ENCODE data around the gene PTPA.
A peak's percentile ranks its signal among the peaks of the same experiment; 100 is the strongest.
"Not testable (repeated sequence)": the region's sequence is repeated elsewhere in the genome, so short reads cannot be mapped to it uniquely, and the experiment has no call there.

The PTPA gene

DNA sequence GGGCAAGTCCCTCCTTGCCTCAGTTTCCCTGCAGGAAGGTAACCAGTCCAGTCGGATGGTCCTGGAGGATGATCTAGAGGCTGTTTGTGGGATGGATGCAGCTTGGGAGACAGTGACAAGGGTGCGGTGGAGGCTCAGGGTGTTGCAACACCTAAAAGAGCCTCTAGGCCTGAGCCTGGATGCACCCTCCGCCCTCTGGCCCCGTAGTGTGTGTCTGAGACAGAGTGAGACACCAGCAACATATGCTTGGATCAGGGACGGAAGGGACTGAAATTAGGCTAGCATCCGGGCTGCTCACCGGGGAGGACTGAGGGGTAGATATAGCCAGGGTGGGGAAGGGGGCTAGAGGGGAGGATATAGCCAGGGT is 1.7 kb upstream of the PTPA start:
- no peak for DNase-seq (ENCODE audit: low read depth in 2 of 2)

DNA sequence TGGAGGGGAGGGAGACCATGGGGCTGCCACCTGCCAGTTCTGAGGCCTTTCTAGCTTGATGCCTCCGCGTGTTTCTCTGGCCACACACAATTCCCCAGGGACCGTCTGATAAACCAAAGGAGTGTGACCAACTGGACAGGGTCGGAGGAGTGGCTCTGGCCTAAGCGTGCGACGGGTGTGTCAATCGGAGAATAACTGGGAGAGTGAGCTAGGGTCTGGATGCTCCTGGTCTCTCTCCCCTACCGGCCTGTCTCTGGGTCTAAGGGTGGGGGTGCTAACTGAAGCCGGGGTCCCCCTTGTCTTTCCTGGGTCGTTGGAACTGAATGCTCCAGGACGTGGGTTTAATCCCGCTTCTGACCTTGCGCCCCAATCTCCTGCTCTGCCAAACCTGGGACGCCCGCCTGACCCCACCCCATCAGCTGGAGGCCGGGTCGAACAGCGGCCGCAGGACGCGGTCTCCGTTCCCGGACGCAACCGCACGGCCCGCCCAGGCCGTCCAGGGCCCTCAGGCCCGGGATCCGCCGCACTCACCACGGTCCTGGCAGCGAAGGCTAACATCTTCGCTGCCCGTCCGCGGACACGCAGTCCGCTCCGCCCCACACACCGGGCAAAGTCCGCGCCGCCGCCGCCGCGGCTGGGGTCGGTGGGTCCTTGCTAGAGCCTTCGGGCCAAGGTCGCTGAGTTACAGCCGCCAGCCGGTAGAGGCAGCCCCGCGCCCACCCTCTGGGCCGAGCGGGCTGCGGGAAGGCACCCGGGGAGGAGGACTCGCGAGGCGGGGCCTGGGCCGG is 1.1 kb upstream of the PTPA start:
- no peak for DNase-seq (ENCODE audit: low read depth in 2 of 2)

GRCh38 chr9:129111528-129112151 is 425 bp downstream of the PTPA start:
- no peak for DNase-seq (ENCODE audit: low read depth in 2 of 2)

DNA sequence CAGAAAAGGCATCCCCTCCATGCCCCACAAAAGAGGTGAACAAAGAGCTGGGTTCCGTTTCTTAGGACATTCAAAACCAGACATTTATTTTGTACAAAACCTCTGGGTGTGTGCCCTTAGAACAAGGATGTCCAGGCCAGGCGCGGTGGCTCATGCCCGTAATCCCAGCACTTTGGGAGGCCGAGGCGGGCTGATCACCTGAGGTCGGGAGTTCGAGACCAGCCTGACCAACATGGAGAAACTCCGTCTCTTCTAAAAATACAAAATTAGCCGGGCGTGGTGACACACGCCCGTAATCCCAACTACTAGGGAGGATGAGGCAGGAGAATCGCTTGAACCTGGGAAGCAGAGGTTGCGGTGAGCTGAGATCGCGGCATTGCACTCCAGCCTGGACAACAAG is 1.3 kb downstream of the PTPA start:
- DNase-seq (ENCODE audit: low read depth in 2 of 2) = not testable (repeated sequence)

GRCh38 chr9:129113645-129114304 is 2.6 kb downstream of the PTPA start:
- no peak for DNase-seq (ENCODE audit: low read depth in 2 of 2)

DNA sequence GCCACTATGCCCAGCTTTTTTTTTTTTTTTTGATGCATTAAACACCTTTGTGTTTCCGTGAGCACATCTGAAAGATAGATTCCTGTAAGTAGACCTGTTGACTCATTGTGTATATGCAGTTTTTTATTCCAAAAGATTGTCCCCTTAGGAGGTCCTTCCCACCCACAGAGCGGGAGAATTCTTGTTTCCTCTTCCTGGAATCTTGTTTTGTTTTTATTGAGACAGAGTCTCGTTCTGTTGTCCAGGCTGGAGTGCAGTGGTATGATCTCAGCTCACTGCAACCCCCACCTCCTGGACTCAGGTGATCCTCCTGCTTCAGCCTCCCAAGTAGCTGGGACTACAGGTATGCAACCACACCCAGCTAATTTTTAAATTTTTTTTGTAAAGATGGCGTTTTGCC is 7.6 kb downstream of the PTPA start:
- DNase-seq (ENCODE audit: low read depth in 2 of 2) = no peak

GRCh38 chr9:129121483-129121882 is 10.3 kb downstream of the PTPA start:
- no peak for DNase-seq (ENCODE audit: low read depth in 2 of 2)

- no peak for DNase-seq (ENCODE audit: low read depth in 2 of 2)
These were observed 10.9 kb downstream of the PTPA start for GRCh38 chr9:129122133-129122532.

GRCh38 chr9:129122976-129123375 is 11.8 kb downstream of the PTPA start:
- not testable (repeated sequence) for DNase-seq (ENCODE audit: low read depth in 2 of 2)

DNA sequence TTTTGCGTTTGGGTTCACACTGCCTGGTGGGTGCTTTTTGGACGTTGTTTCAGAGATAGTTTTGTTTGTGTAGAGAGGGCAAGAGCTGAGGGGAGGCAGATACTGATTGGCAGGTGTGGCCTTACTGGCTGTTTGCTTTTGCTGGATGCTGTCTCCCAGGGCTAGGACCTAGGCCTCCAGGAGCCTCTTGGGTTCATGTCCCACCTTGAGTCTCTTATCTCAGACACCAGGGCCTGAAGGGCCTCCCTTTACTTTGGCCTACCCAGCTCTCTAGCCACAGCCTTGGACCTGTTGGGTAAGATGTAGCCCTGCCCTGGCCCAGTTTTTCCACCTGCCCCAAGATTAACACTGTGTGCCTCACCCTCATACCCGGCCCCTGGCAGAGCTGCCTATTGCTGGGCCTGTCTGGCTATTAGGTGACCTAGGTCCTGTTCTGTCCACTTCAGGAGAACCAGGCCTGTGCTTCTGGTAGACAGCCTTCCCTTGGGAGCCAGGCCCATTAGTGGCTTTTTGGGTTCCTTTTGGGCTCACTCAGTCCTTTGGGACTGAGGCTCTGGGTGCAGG is 13.4 kb downstream of the PTPA start:
- DNase-seq (ENCODE audit: low read depth in 2 of 2) = no peak

GRCh38 chr9:129125478-129125877 is 14.3 kb downstream of the PTPA start:
- DNase-seq (ENCODE audit: low read depth in 2 of 2) = no peak

- no peak for DNase-seq (ENCODE audit: low read depth in 2 of 2)
These were observed 15.8 kb downstream of the PTPA start for GRCh38 chr9:129126749-129127618.

GRCh38 chr9:129128689-129129088 is 17.5 kb downstream of the PTPA start:
- DNase-seq (ENCODE audit: low read depth in 2 of 2) = no peak

GRCh38 chr9:129130271-129130670 is 19.1 kb downstream of the PTPA start:
- DNase-seq (ENCODE audit: low read depth in 2 of 2) = not testable (repeated sequence)

- DNase-seq (ENCODE audit: low read depth in 2 of 2) = no peak
These were observed 19.6 kb downstream of the PTPA start for GRCh38 chr9:129130791-129131190.

DNA sequence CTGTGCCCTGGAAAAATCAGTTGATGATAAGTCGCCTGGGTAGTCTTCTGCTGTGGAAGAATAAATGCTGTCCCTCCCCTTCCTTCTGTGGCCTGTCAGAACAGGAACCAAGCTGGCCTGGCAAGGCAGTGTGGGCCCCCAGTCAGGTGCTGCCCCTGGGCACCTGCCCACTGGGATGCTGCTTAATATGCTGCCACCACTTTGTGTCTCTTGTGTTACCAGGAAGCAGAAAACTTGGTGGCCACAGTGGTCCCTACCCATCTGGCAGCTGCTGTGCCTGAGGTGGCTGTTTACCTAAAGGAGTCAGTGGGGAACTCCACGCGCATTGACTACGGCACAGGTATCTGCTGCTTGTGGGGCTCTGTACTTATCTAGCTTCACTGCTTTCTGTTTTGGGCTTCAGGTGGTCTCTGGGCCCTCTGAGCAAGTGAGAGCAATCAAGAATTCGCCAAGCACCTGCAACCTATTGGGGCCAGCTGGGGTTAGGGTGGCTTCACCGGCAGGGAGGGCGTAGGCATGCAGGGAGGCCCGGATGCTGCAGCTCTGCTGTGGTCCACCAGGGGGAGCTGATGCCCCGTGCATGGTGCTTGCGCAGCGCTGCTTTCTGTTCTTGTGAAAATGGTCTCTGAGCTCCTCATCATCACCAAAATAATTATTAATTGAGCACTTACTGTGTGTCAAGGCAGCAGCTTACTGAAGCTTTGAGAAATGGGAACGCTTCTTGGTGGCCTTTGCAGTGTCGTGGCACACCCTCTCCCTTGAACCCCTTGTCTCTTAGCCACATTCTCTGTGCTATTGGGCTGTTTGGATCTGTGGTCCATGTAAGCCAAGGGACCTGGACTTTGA is 20.3 kb downstream of the PTPA start:
- DNase-seq (ENCODE audit: low read depth in 2 of 2) = peak; percentile 75 to 77

GRCh38 chr9:129133082-129133481 is 21.9 kb downstream of the PTPA start:
- no peak for DNase-seq (ENCODE audit: low read depth in 2 of 2)

GRCh38 chr9:129135476-129135875 is 24.3 kb downstream of the PTPA start:
- no peak for DNase-seq (ENCODE audit: low read depth in 2 of 2)

DNA sequence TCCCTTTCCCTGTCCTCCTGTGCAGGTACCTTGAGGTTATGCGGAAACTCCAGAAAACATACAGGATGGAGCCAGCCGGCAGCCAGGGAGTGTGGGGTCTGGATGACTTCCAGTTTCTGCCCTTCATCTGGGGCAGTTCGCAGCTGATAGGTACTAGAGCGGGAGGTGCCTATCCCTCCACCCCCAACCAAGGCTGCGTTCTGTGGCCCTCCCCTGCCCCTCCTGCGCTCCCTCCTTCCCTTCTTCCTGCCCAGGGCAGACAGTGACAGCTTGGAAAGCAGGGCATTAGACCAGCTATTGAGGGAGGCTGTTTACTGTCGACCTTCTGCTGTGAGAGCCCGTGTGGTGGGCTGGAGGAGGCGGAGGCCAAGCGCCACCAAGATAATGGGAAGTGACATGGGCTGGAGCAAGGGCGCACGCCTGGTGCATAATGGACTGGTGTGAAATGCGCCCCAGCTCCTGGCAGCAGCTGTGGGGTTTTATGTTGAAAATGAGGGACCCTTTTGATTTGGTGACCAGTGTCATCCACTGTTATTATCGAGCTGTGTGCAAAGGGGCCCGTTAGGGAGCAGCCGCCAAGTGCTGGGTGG is 25.3 kb downstream of the PTPA start:
- DNase-seq (ENCODE audit: low read depth in 2 of 2) = no peak

Data from stimulated activated CD4-positive, alpha-beta T cell treated with anti-CD3 and anti-CD28 coated beads, Interleukin-15, amount 100 ng/mL, for 48 hours (primary cell).